K562 (cell line): Measurements from ENCODE around the gene GJC2. TPM values are rescaled to one million over a fixed set of nuclear protein-coding genes. Genes with fewer than 3 reads are reported as not detected.

ENCODE experiments used
- ATAC-seq: fragments of 200-7000 bp; cut with Tn5 transposase; 3 replicates; pipeline ENCODE4 v1.9.1; 2020; ENCODE audit warnings: moderate library complexity
- BruUV-seq: library from RNA; stranded (reverse); fragments of 400-500 nt; replicated peaks from 2 replicates; lab custom pipeline; 2021; lab: Mats Ljungman, UMichigan
- CTCF ChIA-PET: fragments of 300-600 bp; formaldehyde crosslinking; extraction: SDS; loops from one replicate; lab custom pipeline; 2021; ENCODE audit warnings: low intra/inter-chr PET ratio; lab: Yijun Ruan, JAX
- POLR2A ChIA-PET: fragments of 300-600, 350-650 bp; sonication (Branson Sonifier 250); formaldehyde crosslinking; extraction: SDS; loops from one replicate; lab custom pipeline; 2021; ENCODE audit warnings: antibody characterized with exemption, inconsistent platforms; lab: Yijun Ruan, JAX
- DNase-seq, 4 experiments: peaks; one replicate each; pipeline versions ENCODE4 v3.0.0 to v3.0.0-alpha.2; 2011 to 2018; ENCODE audit warnings: low spot score in 3 of 4, mixed read lengths in 3 of 4; ENCODE audit errors: extremely low read depth in 1 of 4
- FAIRE-seq: peaks from 2 replicates; lab custom pipeline; 2011; peaks lifted over from hg19 to GRCh38; lab: Jason Lieb, UNC
- H2AFZ ChIP-seq: 2 replicates; pipeline ENCODE4 v1.6.0; 2011; ENCODE audit warnings: low read depth, low read length, control low read depth, inconsistent platforms
- H3K27ac ChIP-seq: fragments of 200-600 bp; 3 replicates; pipeline ENCODE4 v1.8.0; 2011; ENCODE audit warnings: low read depth, mild to moderate bottlenecking, control low read depth, inconsistent platforms, low read length, moderate library complexity, mixed read lengths; ENCODE audit errors: extremely low read depth
- H3K27me3 ChIP-seq, 2 experiments: fragments of 300-600 bp in 1 of 2; 2 replicates in 1 of 2; 3 replicates in 1 of 2; pipeline versions ENCODE4 v1.6.0 to v1.8.0; 2011; ENCODE audit warnings: inconsistent platforms in 2 of 2, low read length in 2 of 2, mild to moderate bottlenecking in 1 of 2, mixed read lengths in 1 of 2, moderate library complexity in 1 of 2; ENCODE audit not compliant: control insufficient read depth in 2 of 2, insufficient read depth in 2 of 2
- H3K36me3 ChIP-seq: fragments of 300-600 bp; 3 replicates; pipeline ENCODE4 v1.8.0; 2011; ENCODE audit warnings: mild to moderate bottlenecking, low read length, inconsistent platforms; ENCODE audit not compliant: control insufficient read depth, insufficient read depth
- H3K4me1 ChIP-seq, 2 experiments: fragments of 200-600 bp in 1 of 2; replicated peaks in 1 of 2; 2 replicates in 1 of 2; 3 replicates in 1 of 2; pipeline versions ENCODE4 v1.5.1 to v1.8.0; 2011; ENCODE audit warnings: inconsistent platforms in 2 of 2, low read length in 2 of 2, mild to moderate bottlenecking in 1 of 2, mixed read lengths in 1 of 2, moderate library complexity in 1 of 2; ENCODE audit not compliant: control insufficient read depth in 2 of 2, insufficient read depth in 2 of 2
- H3K4me2 ChIP-seq: 2 replicates; pipeline ENCODE4 v1.6.1; 2011; ENCODE audit warnings: low read length, control low read depth, inconsistent platforms, mixed read lengths; ENCODE audit not compliant: insufficient read depth
- H3K4me3 ChIP-seq: fragments of 200-600 bp; sonication (generic), shearing (Covaris generic); 2 replicates; pipeline ENCODE4 v1.5.1; 2016; ENCODE audit warnings: control low read depth, inconsistent platforms
- H3K79me2 ChIP-seq: fragments of 200-600 bp; 3 replicates; pipeline ENCODE4 v1.8.0; 2011; ENCODE audit warnings: low read length, inconsistent platforms; ENCODE audit not compliant: control insufficient read depth, insufficient read depth
- H3K9ac ChIP-seq, 2 experiments: 2 replicates each; pipeline versions ENCODE4 v1.6.0 to v1.6.1; 2011; ENCODE audit warnings: low read depth in 2 of 2, low read length in 2 of 2, control low read depth in 1 of 2, inconsistent platforms in 1 of 2, mild to moderate bottlenecking in 1 of 2, mixed read lengths in 1 of 2; ENCODE audit not compliant: insufficient read depth in 1 of 2
- H3K9me1 ChIP-seq: one replicate; pipeline ENCODE4 v1.6.0; 2011; ENCODE audit warnings: inconsistent platforms, mild to moderate bottlenecking, low read length, moderate library complexity; ENCODE audit not compliant: control insufficient read depth, insufficient read depth
- H3K9me3 ChIP-seq: replicated peaks from 2 replicates; pipeline ENCODE4 v1.5.1; 2011; ENCODE audit warnings: low read depth, low read length, inconsistent platforms; ENCODE audit not compliant: control insufficient read depth, insufficient read depth
- H4K20me1 ChIP-seq: replicated peaks from 2 replicates; pipeline ENCODE4 v1.6.1; 2011; ENCODE audit warnings: low read length, inconsistent platforms, mixed read lengths; ENCODE audit not compliant: control insufficient read depth, insufficient read depth
- GTF3C2 ChIP-seq: IDR thresholded peaks from 3 replicates; pipeline ENCODE4 v1.6.1; 2011; ENCODE audit warnings: borderline replicate concordance, mild to moderate bottlenecking, moderate library complexity; ENCODE audit not compliant: insufficient read length; ENCODE audit errors: extremely low read depth
- MEIS2 ChIP-seq: fragments of 450-650 bp; IDR thresholded peaks from 2 replicates; pipeline ENCODE4 v1.6.1; 2014; ENCODE audit warnings: mild to moderate bottlenecking; ENCODE audit not compliant: partially characterized antibody
- MYBL2 ChIP-seq, 2 experiments: fragments of 450-650 bp in 1 of 2; sonication (generic) in 1 of 2; formaldehyde crosslinking in 1 of 2; IDR thresholded peaks; 2 replicates each; pipeline versions ENCODE4 v1.6.1 to v1.8.1; 2017 to 2022; ENCODE audit warnings: borderline replicate concordance in 1 of 2, inconsistent platforms in 1 of 2, low read depth in 1 of 2, mild to moderate bottlenecking in 1 of 2, missing genetic modification reagents in 1 of 2, moderate library complexity in 1 of 2
- PBX2 ChIP-seq, 2 experiments: IDR thresholded peaks in 1 of 2; conservative IDR thresholded peaks in 1 of 2; 2 replicates each; pipeline ENCODE4 v1.6.1; 2016; ENCODE audit warnings: low read depth in 2 of 2, mild to moderate bottlenecking in 1 of 2, missing compliant biosample characterization in 1 of 2, missing genetic modification characterization in 1 of 2, moderate library complexity in 1 of 2
- PKNOX1 ChIP-seq: fragments of 450-650 bp; IDR thresholded peaks from 2 replicates; pipeline ENCODE4 v1.6.1; 2016
- ZNF134 ChIP-seq: fragments of 250-450 bp; sonication (Bioruptor Pico); conservative IDR thresholded peaks from 2 replicates; pipeline ENCODE4 v1.4.0; 2020
- WGBS: fragments of 100-300 bp; shearing (Covaris generic); methylation state at CpG from one replicate; pipeline ENCODE4 v1.1.6; 2016; ENCODE audit warnings: low coverage, mixed read lengths; ENCODE audit not compliant: insufficient coverage; ENCODE audit errors: missing lambda C conversion rate; 5-methylcytosine and 5-hydroxymethylcytosine counted together
- in situ Hi-C: fragments of 300-500 bp; cut with MboI; formaldehyde crosslinking; loops from 4 replicates; pipeline ENCODE4 v1.15.0; 2018; ENCODE audit warnings: inconsistent platforms, mixed read lengths
- intact Hi-C: fragments of 100-400 bp; cut with micrococcal nuclease; formaldehyde crosslinking; loops from 2 replicates; pipeline ENCODE4 v1.14.2; 2022
- polyA plus RNA-seq, 8 experiments: library from polyadenylated mRNA; depleted of rRNA in 4 of 8; stranded (reverse) in 5 of 8; unstranded in 3 of 8; fragments of >200 nt; fragmentation: Nextera tagmentation in 2 of 8; fragmentation: Illumina TruSeq in 1 of 8; extraction: Ambion mirVana in 2 of 8; extraction: Trizol in 1 of 8; gene quantifications; 2 replicates each; pipeline versions ENCODE4 v1.2.1 to v1.2.3, GENCODE V29; 2011 to 2014; ENCODE audit warnings: inconsistent platforms in 1 of 8, missing spikeins in 1 of 8
- total RNA-seq, 7 experiments: library from RNA; depleted of rRNA in 6 of 7; stranded (reverse); fragments of >200 nt in 6 of 7; fragmentation: Illumina TruSeq in 2 of 7; extraction: Trizol in 2 of 7; gene quantifications; 2 replicates each; pipeline versions ENCODE4 v1.2.1 to v1.2.3, GENCODE V29; 2011 to 2021; ENCODE audit warnings: low replicate concordance in 1 of 7

The GJC2 gene
- total and polyA plus RNA-seq, 9 of the 15 experiments (the other 6 are each of a cell fraction or from before 2014, with no cell fraction given): 0.03 to 0.62 (median 0.11) TPM; not detected in 2

- Histone ChIP-seq H3K4me1 (peaks cover 4 to 6% of the 10 kb centered on the region in 2 experiments; a peak in 4 of 5 replicates), H3K27me3 (no peaks in the 10 kb centered on the region; a peak in 1 of 5 replicates), H3K36me3 (no peaks in the 10 kb centered on the region), H2AFZ (no peak overlapping the region), H3K9me1 (no peaks in the 10 kb centered on the region), H3K4me2 (no peak overlapping the region), H3K79me2 (no peaks in the 10 kb centered on the region), H3K4me3 (no peak overlapping the region), H3K9ac (no peak overlapping the region), H4K20me1 (no peaks in the 10 kb centered on the region), H3K27ac (no peak overlapping the region), H3K9me3 (peaks cover 9% of the 10 kb centered on the region)
- ATAC-seq: no peak
- 12% methylated on average over 8 of the region's 8 CpGs for WGBS
- no peak for DNase-seq
- TF ChIP-seq MEIS2: peak; percentile 56
- no peak for TF ChIP-seq MYBL2 (IDR thresholded peaks at IDR 0.05; ENCODE audit: low read depth)
- no peak for TF ChIP-seq MYBL2 (CRISPR knock-in tag; IDR thresholded peaks at IDR 0.05; ENCODE audit: borderline replicate concordance)
- no peak for TF ChIP-seq GTF3C2
- no peak for TF ChIP-seq PBX2 (CRISPR knock-in tag; IDR thresholded peaks at IDR 0.05; ENCODE audit: low read depth)
- peak; percentile 66 for TF ChIP-seq PBX2 (tag; conservative IDR thresholded peaks at IDR 0.05; ENCODE audit: low read depth)
- peak; percentile 75 for TF ChIP-seq PKNOX1
- peak; percentile 93 for TF ChIP-seq ZNF134 (CRISPR knock-in tag)
- no peak for FAIRE-seq
- intact Hi-C loops: no loop called here
- ChIA-PET POLR2A (interaction anchor here (0.6 to 0.7 kb wide), 2 partner anchors 7 to 668 kb away, joined by 3 to 4 read pairs; no protein-coding TSS in a partner anchor), CTCF (no interaction called here)
- in situ Hi-C loops: no loop called here
- BruUV-seq: no TSS peak
Measured at GRCh38 chr1:228194921-228195812, 45.4 kb downstream of the GJC2 start.
